ENCODE data around the gene OBSL1. TPM values are rescaled to one million over a fixed set of nuclear protein-coding genes. Genes with fewer than 3 reads are reported as not detected.

Gene OBSL1
- polyA plus RNA-seq, 3 donors = 64.3 to 87.8 (median 66.4) TPM

GRCh38 chr2:219557320-219557719 is 14.0 kb downstream of the OBSL1 start:
- H3K27ac ChIP-seq (ENCODE audit: low read depth, low read length) = no peak overlapping the region
- WGBS, 3 donors = 91 to 96% (median 92%) methylated on average over 21 of the region's 21 CpGs

GRCh38 chr2:219556413-219556812 is 14.9 kb downstream of the OBSL1 start:
- 93 to 98% (median 94%) methylated on average over 18 to 19 of the region's 19 CpGs for WGBS, 3 donors

GRCh38 chr2:219555956-219556355 is 15.4 kb downstream of the OBSL1 start:
- H3K27ac ChIP-seq (ENCODE audit: low read depth, low read length) = no peak overlapping the region
- 93 to 99% (median 97%) methylated on average over 16 to 20 of the region's 20 CpGs for WGBS, 3 donors

More at GRCh38 chr2:219556413-219556812, 14.9 kb downstream of the OBSL1 start:
- no peak overlapping the region for H3K27ac ChIP-seq (ENCODE audit: low read depth, low read length)

DNA sequence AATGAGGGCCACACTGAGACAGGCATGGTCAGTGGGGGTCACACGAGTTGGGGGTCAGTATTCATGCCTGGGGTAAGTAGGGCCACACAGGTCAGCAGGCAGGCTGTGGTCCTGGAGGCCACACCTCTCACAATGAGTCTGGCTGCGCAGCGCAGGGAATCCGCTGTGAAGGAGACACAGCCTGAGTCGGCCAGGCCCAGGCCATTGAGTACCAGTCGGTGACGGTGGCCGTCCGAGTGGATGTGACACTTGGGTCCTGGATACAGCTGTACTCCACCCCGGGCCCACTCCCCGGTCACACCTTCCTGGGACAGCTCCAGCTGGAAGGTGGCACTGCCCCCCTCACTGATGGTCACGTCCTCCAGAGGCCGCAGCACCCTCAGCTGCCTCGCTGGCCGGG is 17.0 kb downstream of the OBSL1 start:
- no peak overlapping the region for H3K27ac ChIP-seq (ENCODE audit: low read depth, low read length)
- WGBS, 3 donors = 91 to 95% (median 92%) methylated on average over 15 of the region's 15 CpGs

DNA sequence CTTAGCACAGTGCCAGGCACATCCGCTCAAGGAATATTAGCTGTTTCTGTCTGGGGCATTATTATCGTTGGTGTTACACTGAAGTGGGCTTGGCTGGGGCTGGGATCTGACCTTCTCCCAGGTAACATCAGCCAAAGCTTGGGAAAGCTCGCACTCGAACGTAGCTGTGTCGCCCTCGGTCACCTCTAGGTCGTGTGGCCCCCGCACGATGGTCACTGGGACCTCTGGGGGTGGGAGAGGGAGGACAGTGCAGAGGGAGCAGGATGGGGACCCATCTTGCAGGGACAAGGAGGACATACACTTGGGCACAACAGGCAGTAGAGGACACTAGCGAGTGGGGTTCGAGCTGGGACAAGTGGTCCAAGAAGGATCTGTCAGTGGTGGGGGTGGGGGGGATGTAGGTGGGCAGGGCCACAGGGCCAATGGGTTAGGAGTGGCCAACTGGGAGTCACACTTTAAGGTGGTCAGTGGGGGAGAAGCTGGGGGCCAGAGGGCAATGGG is 17.8 kb downstream of the OBSL1 start:
- H3K27ac ChIP-seq (ENCODE audit: low read depth, low read length) = no peak overlapping the region
- WGBS, 3 donors = 73 to 81% (median 79%) methylated on average over 12 of the region's 12 CpGs

GRCh38 chr2:219553168-219553417 is 18.2 kb downstream of the OBSL1 start:
- no peak overlapping the region for H3K27ac ChIP-seq (ENCODE audit: low read depth, low read length)
- 14 to 35% (median 31%) methylated on average over 7 of the region's 7 CpGs for WGBS, 3 donors

GRCh38 chr2:219552382-219553167 is 18.8 kb downstream of the OBSL1 start:
- H3K27ac ChIP-seq (ENCODE audit: low read depth, low read length) = no peak overlapping the region
- WGBS, 3 donors = 1 to 2% (median 1%) methylated on average over 75 to 99 of the region's 99 CpGs

DNA sequence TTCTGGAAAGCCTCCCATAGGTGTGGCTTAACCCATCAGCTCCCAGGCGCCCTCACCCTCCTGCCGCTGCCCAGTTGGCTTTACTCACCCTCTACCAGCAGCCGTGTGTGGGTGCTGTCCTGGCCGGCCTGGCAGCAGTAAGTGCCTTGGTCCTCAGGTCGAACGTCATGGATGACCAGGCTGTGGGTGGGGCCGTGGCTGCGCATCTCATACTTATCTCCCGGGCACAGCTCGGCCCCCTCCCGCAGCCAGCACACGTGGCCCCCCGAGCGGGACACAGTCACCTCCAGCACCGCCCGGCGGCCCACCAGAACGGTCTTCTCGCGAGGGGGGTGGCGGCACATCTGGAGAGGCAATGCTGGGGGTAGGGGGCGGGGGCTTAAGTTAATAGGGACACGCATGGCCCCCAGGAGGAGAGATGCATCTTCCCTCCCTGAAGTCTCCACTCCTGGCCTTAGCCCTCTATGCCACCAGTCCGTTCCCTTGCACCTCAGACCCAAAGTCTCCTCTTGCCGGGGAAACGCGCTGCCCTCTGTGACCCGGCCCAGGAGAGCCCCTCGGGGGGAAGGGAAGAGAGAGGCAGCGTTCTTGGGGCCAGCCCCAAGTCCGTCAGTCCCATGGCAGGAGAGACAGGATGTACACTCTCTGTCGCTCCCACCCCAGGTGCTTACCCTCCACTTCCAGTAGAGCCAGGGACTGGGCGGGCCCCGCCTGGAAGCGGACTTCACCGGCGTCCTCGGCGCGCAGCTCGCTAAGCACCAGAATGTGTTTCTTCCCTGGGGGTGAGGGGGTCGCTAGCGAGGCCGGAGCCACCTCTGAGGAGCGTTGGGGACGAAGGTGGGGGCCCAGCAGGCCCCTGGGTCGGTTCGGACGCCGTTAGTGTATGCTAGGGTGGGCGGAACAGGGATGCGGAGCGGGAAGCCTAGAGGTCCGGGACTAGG is 19.6 kb downstream of the OBSL1 start:
- H3K27ac ChIP-seq (ENCODE audit: low read depth, low read length) = no peak overlapping the region
- 7 to 10% (median 9%) methylated on average over 54 of the region's 54 CpGs for WGBS, 3 donors

DNA sequence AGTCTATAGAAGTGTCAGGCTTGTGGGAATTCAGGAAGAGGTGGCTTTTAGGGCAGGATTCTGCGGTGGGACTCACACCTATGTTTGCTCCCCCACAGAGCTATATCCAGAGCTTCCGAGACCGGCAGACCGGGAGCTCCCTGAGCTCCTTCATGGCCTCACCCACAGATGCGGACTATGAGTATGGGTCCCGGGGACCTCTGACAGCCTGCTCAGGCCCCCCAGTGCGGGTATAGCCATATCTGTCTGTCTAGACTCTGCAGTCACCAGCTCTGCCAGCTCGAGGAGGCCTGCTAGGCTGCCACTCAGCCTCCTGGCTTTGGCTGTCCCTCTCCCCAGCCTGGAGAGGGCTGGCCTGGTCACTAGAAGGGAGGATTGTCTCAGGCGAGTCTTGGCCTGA is 21.7 kb downstream of the OBSL1 start:
- no peak overlapping the region for H3K27ac ChIP-seq (ENCODE audit: low read depth, low read length)
- 83 to 90% (median 85%) methylated on average over 9 of the region's 9 CpGs for WGBS, 3 donors

DNA sequence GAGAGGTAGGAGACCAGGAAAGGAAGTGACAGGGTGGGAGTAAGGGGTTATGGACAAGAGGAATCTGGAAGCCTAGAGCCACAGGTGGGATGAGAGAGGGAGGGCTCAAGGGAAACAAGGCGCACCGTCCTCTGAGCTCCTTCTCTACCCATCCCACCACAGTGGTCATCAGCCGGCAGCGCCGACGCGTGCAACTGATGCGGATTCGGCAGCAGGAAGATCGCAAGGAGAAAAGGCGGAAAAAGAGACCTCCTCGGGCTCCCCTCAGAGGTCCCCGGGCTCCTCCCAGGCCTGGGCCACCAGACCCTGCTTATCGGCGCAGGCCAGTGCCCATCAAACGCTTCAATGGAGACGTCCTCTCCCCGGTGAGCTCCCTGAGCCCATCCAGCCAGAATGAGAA is 22.3 kb downstream of the OBSL1 start:
- H3K27ac ChIP-seq (ENCODE audit: low read depth, low read length) = no peak overlapping the region
- WGBS, 3 donors = 93 to 97% (median 93%) methylated on average over 18 of the region's 18 CpGs

DNA sequence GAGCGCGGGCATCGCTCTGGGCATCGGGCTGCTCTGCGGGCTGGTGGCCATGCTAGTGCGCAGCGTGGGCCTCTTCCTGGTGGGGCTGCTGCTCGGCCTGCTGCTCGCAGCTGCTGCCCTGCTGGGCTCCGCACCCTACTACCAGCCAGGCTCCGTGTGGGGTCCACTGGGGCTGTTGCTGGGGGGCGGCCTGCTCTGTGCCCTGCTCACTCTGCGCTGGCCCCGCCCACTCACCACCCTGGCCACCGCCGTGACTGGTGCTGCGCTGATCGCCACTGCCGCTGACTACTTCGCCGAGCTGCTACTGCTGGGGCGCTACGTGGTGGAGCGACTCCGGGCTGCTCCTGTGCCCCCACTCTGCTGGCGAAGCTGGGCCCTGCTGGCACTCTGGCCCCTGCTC is 23.7 kb downstream of the OBSL1 start:
- no peak overlapping the region for H3K27ac ChIP-seq (ENCODE audit: low read depth, low read length)
- WGBS, 3 donors = 96 to 97% (median 96%) methylated on average over 24 to 26 of the region's 26 CpGs

DNA sequence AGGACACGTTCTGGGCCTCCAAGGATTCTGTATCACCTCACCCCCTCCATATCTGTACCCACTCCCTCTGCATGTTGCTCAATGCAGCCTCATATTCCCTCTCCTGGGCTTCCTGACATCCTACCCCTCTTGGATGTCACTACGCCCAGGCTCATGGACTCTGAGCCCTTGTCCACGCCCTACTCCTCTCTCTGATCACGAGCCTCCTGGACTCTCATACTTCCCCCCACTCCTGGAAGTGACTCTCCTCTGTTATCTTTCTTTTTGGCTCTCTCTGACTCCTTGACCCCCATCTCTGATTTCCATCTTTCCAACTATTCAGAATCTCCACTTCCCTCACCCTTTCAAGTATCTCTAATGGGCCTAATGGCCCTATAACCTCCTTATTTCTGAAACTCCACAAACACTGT is 25.4 kb downstream of the OBSL1 start:
- WGBS, 3 donors = 61 to 78% (median 62%) methylated on average over 4 of the region's 4 CpGs
- H3K27ac ChIP-seq (ENCODE audit: low read depth, low read length) = no peak overlapping the region

- WGBS, 3 donors = 85 to 87% (median 86%) methylated on average over 3 of the region's 3 CpGs
Observed at GRCh38 chr2:219545295-219545942, 25.9 kb downstream of the OBSL1 start.

DNA sequence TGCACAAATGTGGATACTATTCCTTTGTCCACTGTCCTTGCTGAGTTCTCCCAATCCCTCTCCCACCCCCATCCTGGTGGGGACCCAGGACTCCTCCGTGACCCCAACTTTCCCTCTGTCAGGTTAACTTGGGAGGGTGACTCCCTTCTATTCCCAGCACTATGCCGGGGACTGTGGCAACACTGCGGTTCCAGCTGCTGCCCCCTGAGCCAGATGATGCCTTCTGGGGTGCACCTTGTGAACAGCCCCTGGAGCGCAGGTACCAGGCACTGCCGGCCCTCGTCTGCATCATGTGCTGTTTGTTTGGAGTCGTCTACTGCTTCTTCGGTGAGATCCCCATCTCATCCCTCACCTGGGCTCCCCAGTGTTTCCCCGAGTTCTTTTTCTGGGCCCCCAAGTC is 26.8 kb downstream of the OBSL1 start:
- WGBS, 3 donors = 38 to 48% (median 40%) methylated on average over 9 of the region's 9 CpGs
- no peak overlapping the region for H3K27ac ChIP-seq (ENCODE audit: low read depth, low read length)

More at GRCh38 chr2:219545295-219545942, 25.9 kb downstream of the OBSL1 start:
- no peak overlapping the region for H3K27ac ChIP-seq (ENCODE audit: low read depth, low read length)

DNA sequence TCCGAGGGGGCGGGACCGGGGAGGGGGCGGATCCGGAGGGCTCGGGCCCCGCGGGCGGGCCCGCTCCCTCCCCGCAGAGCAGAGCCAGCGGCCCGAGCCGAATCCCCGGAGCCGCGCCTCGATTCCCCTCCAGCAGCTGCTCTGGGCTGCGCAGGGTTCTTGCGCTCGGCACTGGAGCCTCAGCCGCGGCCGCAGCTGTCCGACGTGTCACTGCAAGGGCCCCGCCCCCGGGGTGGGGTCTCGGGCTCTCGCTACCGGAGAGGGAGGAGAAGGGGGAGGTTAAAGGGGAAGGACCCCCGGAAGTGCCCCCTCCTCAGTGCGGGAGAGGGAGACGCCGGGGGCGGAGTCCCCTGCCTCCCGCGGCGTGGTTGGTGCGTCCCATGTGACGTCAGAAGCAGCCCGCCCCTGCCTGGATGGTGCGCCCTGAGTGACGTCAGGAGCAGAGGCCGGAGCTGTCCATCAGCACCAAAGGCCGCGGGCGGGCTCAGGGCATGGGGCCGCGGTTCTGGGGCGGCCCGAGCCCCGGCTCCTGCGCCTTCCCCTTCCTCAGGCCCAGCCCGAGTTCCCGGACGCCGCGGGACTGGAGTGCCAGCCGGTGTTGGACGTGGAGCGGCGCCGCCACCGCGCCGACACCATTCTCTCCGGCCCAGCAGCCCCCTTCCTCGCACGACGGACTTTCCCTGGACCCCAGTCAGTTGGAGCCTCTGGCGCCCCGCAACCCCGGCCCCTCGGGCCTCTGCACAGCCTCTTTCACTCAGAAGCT is 27.6 kb downstream of the OBSL1 start, which contains the start of the genes CHPF and TMEM198:
TSS of gene CHPF (minus strand) at position 214 of the 763 bp plus-strand sequence. CDS start 271 bp downstream, outside the sequence.
TSS of gene TMEM198 (plus strand) at position 433 of the 763 bp plus-strand sequence. CDS start 700 bp downstream, outside the sequence.
- H3K27ac ChIP-seq (ENCODE audit: low read depth, low read length) = peak within 1 kb of the TSS; percentile 48
- whole genome bisulfite sequencing, 3 donors = 0 to 2% (median 1%) methylated on average over 51 to 75 of the region's 75 CpGs

- H3K27ac ChIP-seq (ENCODE audit: low read depth, low read length) = peak overlapping the region; percentile 48
- 0 to 1% (median 1%) methylated on average over 53 to 66 of the region's 66 CpGs for WGBS, 3 donors
Observed at GRCh38 chr2:219542931-219543595, 28.3 kb downstream of the OBSL1 start.

DNA sequence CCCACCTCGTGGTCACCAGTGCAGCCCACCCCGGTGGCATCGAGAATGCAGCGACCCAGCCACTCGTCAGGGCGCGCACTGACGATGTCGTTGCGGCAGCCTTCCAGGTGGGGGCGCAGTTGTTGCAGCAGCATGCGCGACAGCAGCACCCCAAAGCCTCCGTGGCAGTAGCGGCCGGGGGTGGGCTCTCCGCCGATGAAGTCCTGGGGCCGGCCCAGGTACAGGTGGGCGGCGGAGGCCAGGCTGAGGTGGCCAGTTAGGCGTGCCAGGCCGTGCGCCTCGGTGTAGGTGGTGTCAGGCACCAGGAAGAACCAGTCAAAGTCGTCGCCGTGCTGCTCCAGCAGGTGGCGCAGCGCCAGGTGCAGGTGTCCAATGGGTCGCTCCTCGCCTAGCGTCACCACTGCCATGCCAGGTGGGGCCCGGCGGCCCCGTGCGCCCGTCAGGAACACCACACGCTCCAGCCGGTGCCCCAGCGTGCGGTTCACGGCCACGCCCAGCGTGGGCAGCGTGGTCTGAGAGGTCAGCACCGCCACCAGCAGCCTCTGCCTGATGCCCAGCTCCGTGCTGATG is 29.6 kb downstream of the OBSL1 start:
- H3K27ac ChIP-seq (ENCODE audit: low read depth, low read length) = no peak overlapping the region
- WGBS, 3 donors = 2 to 16% (median 10%) methylated on average over 48 of the region's 48 CpGs

Measured in adipose tissue (tissue), 3 donors.